GM12878 (cell line): ENCODE measurements around the gene LKAAEAR1. TPM values are rescaled to one million over a fixed set of nuclear protein-coding genes. Genes with fewer than 3 reads are reported as not detected.

Experiments used
- ATAC-seq: fragments of 200-7000 bp; cut with Tn5 transposase; 3 replicates; pipeline ENCODE4 v1.9.1; 2020; ENCODE audit warnings: mild to moderate bottlenecking, moderate library complexity
- BruUV-seq: library from RNA; stranded (reverse); fragments of 400-500 nt; replicated peaks from 2 replicates; lab custom pipeline; 2021; lab: Mats Ljungman, UMichigan
- CTCF ChIA-PET: fragments of 300-600 bp; sonication (Branson Sonifier 250); formaldehyde crosslinking; extraction: SDS; loops from one replicate; lab custom pipeline; 2021; ENCODE audit warnings: inconsistent platforms; lab: Yijun Ruan, JAX
- POLR2A ChIA-PET: fragments of 350-600 bp; formaldehyde crosslinking; extraction: SDS; loops from one replicate; lab custom pipeline; 2021; ENCODE audit warnings: inconsistent platforms; lab: Charles Lee
- RAD21 ChIA-PET: fragments of 300-600 bp; sonication (Branson Sonifier 250); formaldehyde crosslinking; loops from one replicate; lab custom pipeline; 2023; ENCODE audit warnings: antibody characterized with exemption; ENCODE audit not compliant: unreplicated experiment; lab: Charles Lee
- SMC1A ChIA-PET: fragments of 300-600 bp; sonication (Branson Sonifier 250); formaldehyde crosslinking; loops from one replicate; lab custom pipeline; 2023; ENCODE audit not compliant: unreplicated experiment, uncharacterized antibody; lab: Charles Lee
- DNase-seq: peaks from one replicate; pipeline ENCODE4 v3.0.0-alpha.2; 2011; ENCODE audit warnings: low read depth, low spot score
- FAIRE-seq: peaks from 3 replicates; lab custom pipeline; 2011; peaks lifted over from hg19 to GRCh38; lab: Jason Lieb, UNC
- H2AFZ ChIP-seq: 2 replicates; pipeline ENCODE4 v1.6.0; 2011; ENCODE audit warnings: low read depth, low read length, control low read depth; ENCODE audit not compliant: control insufficient read depth
- H3K27ac ChIP-seq: 2 replicates; pipeline ENCODE4 v1.5.1; 2011; ENCODE audit warnings: control low read depth; ENCODE audit not compliant: control insufficient read depth, insufficient read depth
- H3K27me3 ChIP-seq, 2 experiments: replicated peaks in 1 of 2; 2 replicates each; pipeline versions ENCODE4 v1.6.0 to v1.6.1; 2011; ENCODE audit warnings: low read length in 1 of 2; ENCODE audit not compliant: control insufficient read depth in 2 of 2, insufficient read depth in 2 of 2
- H3K36me3 ChIP-seq, 2 experiments: 2 replicates each; pipeline ENCODE4 v1.5.1; 2011; ENCODE audit warnings: low read length in 1 of 2; ENCODE audit not compliant: control insufficient read depth in 2 of 2, insufficient read depth in 2 of 2
- H3K4me1 ChIP-seq: 2 replicates; pipeline ENCODE4 v1.6.1; 2011; ENCODE audit warnings: mild to moderate bottlenecking, low read length, moderate library complexity, mixed read lengths; ENCODE audit not compliant: control insufficient read depth, insufficient read depth
- H3K4me2 ChIP-seq: 2 replicates; pipeline ENCODE4 v1.6.0; 2011; ENCODE audit warnings: control low read depth; ENCODE audit not compliant: control insufficient read depth, insufficient read depth
- H3K4me3 ChIP-seq: fragments of 200-600 bp; sonication (generic); 2 replicates; pipeline ENCODE4 v1.5.1; 2016
- H3K79me2 ChIP-seq: 2 replicates; pipeline ENCODE4 v1.6.0; 2011; ENCODE audit warnings: low read length; ENCODE audit not compliant: control insufficient read depth, insufficient read depth
- H3K9ac ChIP-seq: 2 replicates; pipeline ENCODE4 v1.8.0; 2011; ENCODE audit warnings: low read length, control low read depth, mixed read lengths; ENCODE audit not compliant: control insufficient read depth, insufficient read depth
- H3K9me3 ChIP-seq: replicated peaks from 3 replicates; pipeline ENCODE4 v1.5.1; 2011; ENCODE audit warnings: mild to moderate bottlenecking, low read length; ENCODE audit not compliant: control insufficient read depth, insufficient read depth
- H4K20me1 ChIP-seq: 2 replicates; pipeline ENCODE4 v1.6.0; 2011; ENCODE audit not compliant: control insufficient read depth, insufficient read depth
- CHD4 ChIP-seq: fragments of 200-600 bp; sonication (generic); IDR thresholded peaks from 2 replicates; pipeline ENCODE4 v1.6.1; 2016; ENCODE audit warnings: mild to moderate bottlenecking
- HDAC2 ChIP-seq: fragments of 200-600 bp; sonication (generic); IDR thresholded peaks from 2 replicates; pipeline ENCODE4 v1.6.1; 2017
- MEF2B ChIP-seq: fragments of 450-650 bp; IDR thresholded peaks from 2 replicates; pipeline ENCODE4 v1.6.1; 2018; ENCODE audit warnings: mild to moderate bottlenecking, moderate library complexity; ENCODE audit not compliant: partially characterized antibody, poor library complexity, severe bottlenecking
- NR2F1 ChIP-seq: fragments of 450-650 bp; conservative IDR thresholded peaks from 2 replicates; pipeline ENCODE4 v1.6.1; 2017; ENCODE audit warnings: mild to moderate bottlenecking
- RELA ChIP-seq: fragments of 450-650 bp; IDR thresholded peaks from 2 replicates; pipeline ENCODE4 v1.8.0; 2014; ENCODE audit warnings: borderline replicate concordance; ENCODE audit not compliant: partially characterized antibody
- SUZ12 ChIP-seq: fragments of 200-600 bp; sonication (generic); IDR thresholded peaks from one replicate; pipeline ENCODE4 v1.6.1; 2018; ENCODE audit warnings: antibody characterized with exemption, mild to moderate bottlenecking; ENCODE audit not compliant: unreplicated experiment
- WGBS: methylation state at CpG from one replicate; pipeline ENCODE4 v1.1.6; 2016; ENCODE audit warnings: low lambda C conversion rate; ENCODE audit not compliant: insufficient replicate concordance, insufficient coverage; ENCODE audit errors: missing lambda C conversion rate; 5-methylcytosine and 5-hydroxymethylcytosine counted together
- in situ Hi-C: fragments of 300-500 bp; cut with MboI; formaldehyde crosslinking; loops from 9 replicates; pipeline ENCODE4 v1.14.3; 2018; ENCODE audit warnings: mixed read lengths
- intact Hi-C: fragments of 100-400 bp; cut with micrococcal nuclease; formaldehyde crosslinking; loops from one replicate; pipeline ENCODE4 v1.14.2; 2022; ENCODE audit not compliant: unreplicated experiment
- polyA plus RNA-seq, 11 experiments: library from polyadenylated mRNA; depleted of rRNA in 4 of 11; unstranded in 6 of 11; stranded (reverse) in 5 of 11; fragments of >200 nt; fragmentation: Nextera tagmentation in 4 of 11; fragmentation: Illumina TruSeq in 1 of 11; extraction: Ambion mirVana in 4 of 11; extraction: Trizol in 1 of 11; gene quantifications; 1 replicate in 1 of 11; 2 replicates in 10 of 11; pipeline versions ENCODE4 v1.2.1 to v1.2.3, GENCODE V29; 2011 to 2016; ENCODE audit warnings: inconsistent platforms in 2 of 11, missing spikeins in 2 of 11, low read depth in 1 of 11
- total RNA-seq, 4 experiments: library from RNA; depleted of rRNA in 3 of 4; stranded (reverse); fragments of >200 nt in 3 of 4; fragmentation: Illumina TruSeq in 1 of 4; extraction: Trizol in 1 of 4; gene quantifications; 2 replicates each; pipeline versions ENCODE4 v1.2.1 to v1.2.3, GENCODE V29; 2013 to 2021

LKAAEAR1 gene
- total and polyA plus RNA-seq, 10 of the 15 experiments (the other 5 are each of a cell fraction or from before 2014, with no cell fraction given) = not detected

GRCh38 chr20:64111841-64112641, 27.8 kb upstream of the LKAAEAR1 start:
- no peak for DNase-seq
- no peak for FAIRE-seq
- ChIA-PET SMC1A (interaction anchor here (0.8 to 1.4 kb wide), 3 partner anchors 8 to 29 kb away, joined by 3 to 5 read pairs (median 3); no protein-coding TSS in a partner anchor), POLR2A (no interaction called here), CTCF (interaction anchor here (0.8 to 2.3 kb wide), 5 partner anchors 8 to 132 kb away, joined by 3 to 16 read pairs (median 4); no protein-coding TSS in a partner anchor), RAD21 (interaction anchor here (1.2 to 4.9 kb wide), 4 partner anchors 12 to 74 kb away, joined by 3 to 16 read pairs (median 4); partner anchors contain the start of gene LKAAEAR1)
- H4K20me1 ChIP-seq = no peaks in the 10 kb centered on the region
- TF ChIP-seq SUZ12 = no peak
- peak; percentile 90 for TF ChIP-seq MEF2B
- TF ChIP-seq CHD4 = no peak
- no peak for TF ChIP-seq RELA
- TF ChIP-seq HDAC2 = no peak
- TF ChIP-seq NR2F1 = peak; percentile 66
- no peaks in the 10 kb centered on the region for H3K36me3 ChIP-seq
- intact Hi-C loops = no loop called here
- H3K79me2 ChIP-seq = no peaks in the 10 kb centered on the region
- no peak overlapping the region for H3K27ac ChIP-seq
- H3K4me3 ChIP-seq = no peak overlapping the region
- WGBS = 13% methylated on average over 19 of the region's 19 CpGs
- no peak overlapping the region for H3K4me2 ChIP-seq
- H3K4me1 ChIP-seq = no peaks in the 10 kb centered on the region; the same call in 1 of the 2 replicates
- H3K9me3 ChIP-seq = no peaks in the 10 kb centered on the region
- no peak overlapping the region for H2AFZ ChIP-seq
- peaks cover 0 to 3% of the 10 kb centered on the region in 2 experiments; a peak in 2 of 4 replicates for H3K27me3 ChIP-seq
- ATAC-seq = peak; percentile 10; the same call in 1 of the 3 replicates
- no peak overlapping the region for H3K9ac ChIP-seq
- no TSS peak for BruUV-seq
- in situ Hi-C loops = no loop called here
